ENCODE results near the gene BCL2. TPM values are rescaled to one million over a fixed set of nuclear protein-coding genes. Genes with fewer than 3 reads are reported as not detected.

Gene BCL2
- total RNA-seq: 0.70 and 0.98 TPM in 2 replicates
- 0.02 and 0.51 TPM in 2 replicates for polyA plus RNA-seq

DNA sequence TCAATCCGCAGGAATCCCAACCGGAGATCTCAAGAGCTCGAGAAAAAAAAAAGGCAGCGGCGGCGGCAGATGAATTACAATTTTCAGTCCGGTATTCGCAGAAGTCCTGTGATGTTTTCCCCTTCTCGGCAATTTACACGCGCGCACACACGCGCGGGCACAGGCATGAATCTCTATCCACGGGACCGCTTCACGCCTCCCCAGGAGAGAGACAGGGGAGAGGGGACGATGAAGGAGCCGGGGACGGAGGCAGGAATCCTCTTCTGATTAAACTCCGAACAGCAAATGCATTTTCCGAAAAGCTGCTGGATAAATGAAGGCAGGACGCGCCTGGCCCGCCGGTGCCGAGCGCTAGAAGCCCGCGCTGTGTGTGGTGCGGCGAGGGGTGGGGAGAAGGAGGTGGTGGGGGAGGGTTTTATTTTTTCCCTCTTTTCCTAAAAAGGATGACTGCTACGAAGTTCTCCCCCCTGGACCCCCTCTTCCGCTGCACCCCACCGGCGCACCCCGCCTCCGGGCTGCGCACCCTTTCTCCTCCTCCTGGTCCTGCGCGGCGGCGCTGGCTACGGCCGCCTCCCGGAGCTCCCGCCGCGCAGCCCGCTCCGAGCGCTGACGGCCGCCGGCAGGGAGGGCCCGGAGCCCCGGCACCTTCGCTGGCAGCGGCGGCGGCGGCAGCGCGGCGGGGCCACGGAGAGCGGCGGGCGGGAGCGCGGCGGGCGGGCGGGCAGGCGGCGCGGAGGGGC, at the start of gene BCL2:
BCL2 (minus strand) TSS at position 387 of the 740 bp plus-strand sequence.
- DNase-seq (ENCODE audit: low read depth in 1 of 2, low spot score in 1 of 2): peak; percentile 52 to 74
- H3K36me3 ChIP-seq: no peaks in the 10 kb centered on the region
- H3K9me3 ChIP-seq (ENCODE audit: low read depth): no peaks in the 10 kb centered on the region
- H3K4me3 ChIP-seq: peak within 1 kb of the TSS; percentile 54
- H3K27ac ChIP-seq: no peak within 1 kb of the TSS
- TF ChIP-seq, protein P1, sequence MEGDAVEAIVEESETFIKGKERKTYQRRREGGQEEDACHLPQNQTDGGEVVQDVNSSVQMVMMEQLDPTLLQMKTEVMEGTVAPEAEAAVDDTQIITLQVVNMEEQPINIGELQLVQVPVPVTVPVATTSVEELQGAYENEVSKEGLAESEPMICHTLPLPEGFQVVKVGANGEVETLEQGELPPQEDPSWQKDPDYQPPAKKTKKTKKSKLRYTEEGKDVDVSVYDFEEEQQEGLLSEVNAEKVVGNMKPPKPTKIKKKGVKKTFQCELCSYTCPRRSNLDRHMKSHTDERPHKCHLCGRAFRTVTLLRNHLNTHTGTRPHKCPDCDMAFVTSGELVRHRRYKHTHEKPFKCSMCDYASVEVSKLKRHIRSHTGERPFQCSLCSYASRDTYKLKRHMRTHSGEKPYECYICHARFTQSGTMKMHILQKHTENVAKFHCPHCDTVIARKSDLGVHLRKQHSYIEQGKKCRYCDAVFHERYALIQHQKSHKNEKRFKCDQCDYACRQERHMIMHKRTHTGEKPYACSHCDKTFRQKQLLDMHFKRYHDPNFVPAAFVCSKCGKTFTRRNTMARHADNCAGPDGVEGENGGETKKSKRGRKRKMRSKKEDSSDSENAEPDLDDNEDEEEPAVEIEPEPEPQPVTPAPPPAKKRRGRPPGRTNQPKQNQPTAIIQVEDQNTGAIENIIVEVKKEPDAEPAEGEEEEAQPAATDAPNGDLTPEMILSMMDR (IDR thresholded peaks at IDR 0.05; ENCODE audit: low read depth, low read length): no peak
- no peaks in the 10 kb centered on the region for H3K4me1 ChIP-seq (ENCODE audit: low read depth)
- H3K27me3 ChIP-seq: peaks cover 51% of the 10 kb centered on the region

DNA sequence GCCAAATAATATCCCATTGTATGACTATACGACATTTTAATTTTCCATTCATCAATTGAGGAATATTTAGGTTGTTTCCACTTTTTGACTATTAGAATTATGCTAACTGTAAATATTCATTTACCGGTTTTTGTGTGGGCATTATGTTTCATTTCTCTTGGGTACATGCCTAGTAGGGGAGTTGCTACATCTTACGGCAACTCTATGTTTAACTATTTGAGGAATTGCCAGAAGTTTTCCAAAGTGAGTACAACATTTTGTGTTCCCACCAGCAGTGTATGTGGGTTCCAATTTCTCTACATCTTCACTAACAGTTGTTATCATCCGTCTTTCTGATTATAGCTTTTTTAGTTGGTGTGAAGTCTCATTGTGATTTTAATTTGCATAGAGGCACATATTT, 49.0 kb upstream of the BCL2 start:
- TF ChIP-seq, protein P1 (IDR thresholded peaks at IDR 0.05; ENCODE audit: low read depth, low read length): no peak
- Histone ChIP-seq H3K36me3 (no peaks in the 10 kb centered on the region), H3K4me1 (ENCODE audit: low read depth) (peaks cover 5% of the 10 kb centered on the region), H3K9me3 (ENCODE audit: low read depth) (no peaks in the 10 kb centered on the region), H3K27me3 (no peaks in the 10 kb centered on the region), H3K27ac (no peak overlapping the region), H3K4me3 (no peak overlapping the region)
- peak in 1 of 2 donors; percentile 29 for DNase-seq (ENCODE audit: low read depth in 1 of 2, low spot score in 1 of 2)

DNA sequence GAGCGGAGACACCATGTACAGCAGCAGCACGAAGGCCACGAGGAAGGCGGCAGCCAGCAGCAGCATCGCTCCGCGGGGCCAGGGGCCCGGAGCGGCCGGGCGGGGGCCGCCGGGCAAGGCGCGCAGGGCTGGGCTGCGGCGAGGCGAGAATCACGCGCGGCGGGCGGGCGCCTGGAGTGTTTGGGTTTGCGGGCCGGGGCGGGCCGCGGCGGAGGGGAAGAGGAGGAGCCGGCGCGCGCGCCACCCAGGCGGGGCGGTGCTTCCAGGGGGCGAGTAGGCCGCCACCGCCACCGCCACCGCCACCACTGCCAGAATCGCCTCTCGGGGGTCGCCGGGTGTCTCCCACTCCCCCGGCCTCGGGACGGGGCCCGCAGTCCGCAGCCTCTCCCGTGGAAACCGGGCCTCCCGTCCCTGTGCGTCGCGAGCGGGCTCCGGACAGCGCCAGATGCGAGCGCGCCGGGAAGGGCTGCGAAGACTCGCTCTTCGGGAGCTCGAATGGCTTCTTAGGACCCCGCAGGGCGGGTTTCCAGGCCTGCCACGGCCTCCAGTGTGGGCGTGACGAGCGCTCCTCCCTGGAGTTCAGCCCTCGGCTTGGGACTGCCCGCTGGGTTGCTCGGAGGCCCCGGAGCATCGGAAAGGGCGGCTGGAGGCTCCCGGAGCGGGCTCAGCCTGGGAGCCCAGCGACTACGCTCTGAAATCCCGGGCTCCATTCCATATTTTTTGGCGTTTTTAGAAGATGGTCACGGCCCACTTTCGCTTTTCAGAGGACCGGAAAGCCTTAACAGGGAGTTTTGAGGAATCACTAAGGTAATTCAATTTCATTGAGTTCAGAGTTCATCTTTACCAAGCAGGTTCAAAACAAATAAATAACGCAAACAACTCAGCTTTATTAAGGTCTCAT, 47.7 kb upstream of the BCL2 start, which contains the start of gene KDSR:
KDSR (minus strand) TSS at position 154 of the 901 bp plus-strand sequence; CDS start at position 66, 88 bp downstream.
- Histone ChIP-seq H3K9me3 (ENCODE audit: low read depth) (no peaks in the 10 kb centered on the region), H3K36me3 (peaks cover 2% of the 10 kb centered on the region), H3K4me3 (peak within 1 kb of the TSS; percentile 87), H3K27me3 (no peaks in the 10 kb centered on the region), H3K27ac (peak within 1 kb of the TSS; percentile 93), H3K4me1 (ENCODE audit: low read depth) (peaks cover 5% of the 10 kb centered on the region)
- DNase-seq (ENCODE audit: low read depth in 1 of 2, low spot score in 1 of 2): peak; percentile 98 to 100
- TF ChIP-seq, protein P1 (IDR thresholded peaks at IDR 0.05; ENCODE audit: low read depth, low read length): no peak

DNA sequence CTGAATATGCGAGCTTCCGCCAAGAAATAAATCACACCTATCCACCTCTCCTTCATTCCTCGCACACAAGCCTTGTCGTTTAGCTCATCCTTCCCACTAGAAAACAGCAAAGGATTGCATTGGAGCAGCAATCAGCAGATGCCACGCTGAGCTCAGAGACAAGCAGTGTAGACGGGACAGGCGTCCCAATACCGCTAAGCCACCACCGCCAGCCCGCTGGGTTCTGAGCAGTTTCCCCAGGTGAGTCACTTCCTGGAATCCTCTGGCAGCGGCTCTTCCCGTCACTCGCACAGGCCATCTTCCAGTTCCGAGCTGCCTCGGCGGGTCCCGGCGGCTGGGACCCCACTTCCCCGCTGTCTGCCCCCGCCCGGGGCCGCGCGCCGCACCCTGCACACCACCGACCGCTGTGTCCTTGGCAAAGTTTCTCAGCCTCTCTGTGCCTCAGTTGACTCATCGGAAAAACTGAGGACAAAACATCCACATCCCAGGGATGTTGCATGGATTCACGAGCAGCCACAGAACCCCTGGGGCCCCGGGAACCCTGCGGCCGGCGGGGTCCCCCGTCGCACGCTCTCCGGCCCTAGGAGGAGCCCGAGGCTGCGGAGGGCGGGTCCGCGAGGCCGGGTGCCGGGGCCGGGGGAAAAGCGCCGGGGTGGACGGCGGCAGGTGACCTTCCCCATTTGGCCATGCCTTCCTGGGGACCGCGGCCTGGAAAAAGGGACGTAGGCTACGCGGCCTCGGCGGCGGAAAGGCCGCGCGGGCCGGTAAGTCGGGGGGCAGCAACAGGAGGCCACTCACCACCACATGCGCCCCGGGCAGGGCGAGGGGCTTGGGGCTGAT, 46.9 kb upstream of the BCL2 start:
- no peaks in the 10 kb centered on the region for H3K27me3 ChIP-seq
- peak; percentile 30 to 50 for DNase-seq (ENCODE audit: low read depth in 1 of 2, low spot score in 1 of 2)
- H3K4me3 ChIP-seq: peak overlapping the region; percentile 87
- peak overlapping the region; percentile 93 for H3K27ac ChIP-seq
- H3K4me1 ChIP-seq (ENCODE audit: low read depth): peaks cover 5% of the 10 kb centered on the region
- peaks cover 8% of the 10 kb centered on the region for H3K36me3 ChIP-seq
- TF ChIP-seq, protein P1 (IDR thresholded peaks at IDR 0.05; ENCODE audit: low read depth, low read length): peak; percentile 4
- H3K9me3 ChIP-seq (ENCODE audit: low read depth): no peaks in the 10 kb centered on the region

DNA sequence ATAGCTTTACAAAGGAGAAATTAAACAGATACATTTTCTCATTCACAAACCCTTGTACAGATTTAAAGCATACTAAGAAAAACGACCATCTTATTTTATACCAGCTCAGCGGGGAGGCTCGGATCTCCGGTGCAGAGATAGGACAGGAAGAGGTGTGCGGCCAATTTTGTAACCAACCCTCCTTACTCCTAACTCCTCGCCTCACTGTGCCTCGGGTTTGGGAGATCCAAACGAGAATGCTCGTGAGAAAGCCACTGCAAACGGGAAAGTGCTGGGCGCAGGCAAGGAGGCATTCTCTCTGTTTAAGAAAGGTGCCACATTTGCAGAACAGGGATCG, 46.3 kb upstream of the BCL2 start:
- peaks cover 11% of the 10 kb centered on the region for H3K36me3 ChIP-seq
- H3K4me1 ChIP-seq (ENCODE audit: low read depth): peaks cover 5% of the 10 kb centered on the region
- H3K4me3 ChIP-seq: peak overlapping the region; percentile 87
- TF ChIP-seq, protein P1 (IDR thresholded peaks at IDR 0.05; ENCODE audit: low read depth, low read length): no peak
- H3K9me3 ChIP-seq (ENCODE audit: low read depth): no peaks in the 10 kb centered on the region
- no peaks in the 10 kb centered on the region for H3K27me3 ChIP-seq
- DNase-seq (ENCODE audit: low read depth in 1 of 2, low spot score in 1 of 2): peak; percentile 17 to 24
- H3K27ac ChIP-seq: no peak overlapping the region

Data from cardiac muscle cell (in vitro differentiated cells and primary cell).